IPS DF 6.9 (cell line): Measurements from ENCODE around the gene SLC38A9.
"Not testable (repeated sequence)": the region's sequence is repeated elsewhere in the genome, so short reads cannot be mapped to it uniquely, and the experiment has no call there.

Source experiments
- DNase-seq: peaks from one replicate; pipeline ENCODE4 v3.0.0-alpha.2; 2013; ENCODE audit warnings: low read depth, low spot score
- H3K27ac ChIP-seq: one replicate; pipeline ENCODE4 v1.5.1; 2013; ENCODE audit warnings: low read length, control low read depth
- H3K27me3 ChIP-seq: 2 replicates; pipeline ENCODE4 v1.6.1; 2013; ENCODE audit warnings: mild to moderate bottlenecking, low read length; ENCODE audit not compliant: control insufficient read depth, insufficient read depth
- H3K36me3 ChIP-seq: 2 replicates; pipeline ENCODE4 v1.6.1; 2013; ENCODE audit warnings: low read length; ENCODE audit not compliant: control insufficient read depth, insufficient read depth
- H3K4me1 ChIP-seq: 2 replicates; pipeline ENCODE4 v1.6.1; 2013; ENCODE audit warnings: low read length; ENCODE audit not compliant: control insufficient read depth, insufficient read depth
- H3K4me3 ChIP-seq: 2 replicates; pipeline ENCODE4 v1.5.1; 2013; ENCODE audit warnings: mild to moderate bottlenecking, low read length
- H3K9me3 ChIP-seq: 2 replicates; pipeline ENCODE4 v1.6.1; 2013; ENCODE audit warnings: low read length, inconsistent platforms; ENCODE audit not compliant: control insufficient read depth, insufficient read depth
- WGBS: extraction: QIAGEN DNeasy Blood & Tissue Kit; methylation state at CpG from one replicate; pipeline ENCODE4 v1.1.7; 2013; ENCODE audit warnings: mixed read lengths, missing lambda C conversion rate; ENCODE audit not compliant: insufficient read length, insufficient coverage; 5-methylcytosine and 5-hydroxymethylcytosine counted together

SLC38A9 gene

DNA sequence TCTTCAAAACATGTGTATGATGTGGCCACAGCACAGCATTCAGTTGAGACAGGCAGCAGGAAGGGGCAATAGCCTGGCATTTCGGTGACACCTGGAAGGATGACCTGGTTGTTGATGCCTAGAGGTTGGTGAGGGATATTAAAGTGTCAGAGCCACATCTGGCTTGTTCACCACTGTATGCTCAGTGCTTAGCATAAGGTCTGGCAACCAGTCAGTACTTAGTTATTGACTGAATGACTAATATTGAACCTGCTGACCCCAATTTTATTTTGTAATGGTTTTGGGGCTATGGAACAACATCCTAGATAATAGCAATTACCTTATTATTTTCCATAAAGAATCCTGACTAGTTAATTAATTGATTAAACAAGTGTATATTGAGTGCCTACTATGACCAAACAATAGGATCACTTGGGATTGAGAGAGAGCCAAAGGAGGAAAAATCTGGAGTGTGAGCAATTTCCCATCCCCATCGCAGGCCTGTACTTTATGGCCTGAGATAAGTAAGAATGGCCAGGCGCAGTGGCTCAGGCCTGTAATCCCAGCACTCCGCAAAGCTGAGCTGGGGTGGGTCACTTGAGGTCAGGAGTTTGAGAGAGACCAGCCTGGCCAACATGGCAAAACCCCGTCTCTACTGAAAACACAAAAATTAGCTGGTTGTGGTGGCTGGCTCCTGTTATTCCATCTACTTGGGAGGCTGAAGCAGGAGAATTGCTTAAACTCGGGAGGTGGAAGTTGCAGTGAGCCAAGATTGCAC is 91.9 kb downstream of the SLC38A9 start:
- H3K9me3 ChIP-seq = no peaks in the 10 kb centered on the region
- no peak overlapping the region for H3K4me3 ChIP-seq
- no peak overlapping the region for H3K27ac ChIP-seq
- no peaks in the 10 kb centered on the region; the same call in 1 of the 2 replicates for H3K36me3 ChIP-seq
- no peaks in the 10 kb centered on the region for H3K27me3 ChIP-seq
- no CpG with 5 or more reads among the region's 6 CpGs for WGBS
- H3K4me1 ChIP-seq = no peaks in the 10 kb centered on the region
- DNase-seq = no peak

DNA sequence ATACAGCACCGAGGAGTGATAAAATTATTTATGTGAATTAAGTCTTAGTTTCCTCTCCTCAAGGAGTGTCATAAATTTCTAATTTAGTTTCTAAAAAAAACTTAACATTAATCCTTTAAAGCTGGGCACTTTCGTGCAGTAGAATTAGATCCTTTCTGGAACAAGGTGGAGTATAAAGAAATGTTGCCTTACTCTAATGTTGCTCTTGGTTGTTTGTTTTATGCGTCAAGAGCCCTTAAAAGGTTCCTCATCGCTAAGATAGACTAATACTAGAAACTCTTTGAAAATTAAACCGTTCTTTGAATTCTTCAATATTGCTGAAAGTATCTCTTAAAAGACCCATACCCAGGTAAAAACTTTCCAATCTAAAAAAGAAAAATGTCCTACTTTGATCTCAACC is 93.8 kb downstream of the SLC38A9 start:
- no CpG with 5 or more reads among the region's 5 CpGs for WGBS
- Histone ChIP-seq H3K27me3 (no peaks in the 10 kb centered on the region), H3K27ac (no peak overlapping the region), H3K4me1 (no peaks in the 10 kb centered on the region), H3K4me3 (no peak overlapping the region), H3K9me3 (no peaks in the 10 kb centered on the region), H3K36me3 (peaks cover 3% of the 10 kb centered on the region; the same call in 1 of the 2 replicates)
- no peak for DNase-seq

GRCh38 chr5:55613112-55613868 is 98.8 kb downstream of the SLC38A9 start:
- WGBS = no CpG with 5 or more reads among the region's 39 CpGs
- Histone ChIP-seq H3K4me3 (no peak overlapping the region), H3K36me3 (0 out of 2 replicates have a peak, but pooled peaks cover 6% of the 10 kb centered on the region), H3K27me3 (no peaks in the 10 kb centered on the region), H3K4me1 (no peaks in the 10 kb centered on the region), H3K9me3 (no peaks in the 10 kb centered on the region), H3K27ac (no peak overlapping the region)
- DNase-seq = no peak

DNA sequence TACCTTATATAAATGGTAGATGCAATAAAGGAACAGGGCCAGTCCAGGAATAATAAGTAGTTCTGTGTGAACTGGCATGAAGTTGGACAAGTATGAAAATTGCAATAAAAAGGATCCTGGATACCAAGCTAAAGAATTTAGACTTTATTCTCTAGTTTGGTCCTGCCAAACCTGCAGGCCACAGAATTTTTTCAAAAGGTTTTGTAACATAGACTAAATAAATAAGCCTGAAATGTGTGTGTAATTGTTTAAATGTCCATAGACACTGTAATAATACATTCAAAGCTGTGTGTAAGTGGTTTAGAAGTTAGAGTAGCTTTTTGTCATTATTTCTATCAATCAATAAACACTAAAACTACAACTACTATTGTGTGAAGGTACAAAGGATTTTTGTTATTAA is 101.6 kb downstream of the SLC38A9 start:
- Histone ChIP-seq H3K27me3 (no peaks in the 10 kb centered on the region), H3K27ac (no peak overlapping the region), H3K4me1 (no peaks in the 10 kb centered on the region), H3K36me3 (0 out of 2 replicates have a peak, but pooled peaks cover 6% of the 10 kb centered on the region), H3K9me3 (no peaks in the 10 kb centered on the region), H3K4me3 (no peak overlapping the region)
- DNase-seq = no peak

- no peak for DNase-seq
- no peak overlapping the region for H3K4me3 ChIP-seq
- no peaks in the 10 kb centered on the region for H3K4me1 ChIP-seq
- H3K36me3 ChIP-seq = 0 out of 2 replicates have a peak, but pooled peaks cover 6% of the 10 kb centered on the region
- no peaks in the 10 kb centered on the region for H3K9me3 ChIP-seq
- no peak overlapping the region for H3K27ac ChIP-seq
- H3K27me3 ChIP-seq = no peaks in the 10 kb centered on the region
- no CpG with 5 or more reads among the region's 1 CpG for WGBS
These were observed 102.7 kb downstream of the SLC38A9 start for GRCh38 chr5:55609413-55609812.

DNA sequence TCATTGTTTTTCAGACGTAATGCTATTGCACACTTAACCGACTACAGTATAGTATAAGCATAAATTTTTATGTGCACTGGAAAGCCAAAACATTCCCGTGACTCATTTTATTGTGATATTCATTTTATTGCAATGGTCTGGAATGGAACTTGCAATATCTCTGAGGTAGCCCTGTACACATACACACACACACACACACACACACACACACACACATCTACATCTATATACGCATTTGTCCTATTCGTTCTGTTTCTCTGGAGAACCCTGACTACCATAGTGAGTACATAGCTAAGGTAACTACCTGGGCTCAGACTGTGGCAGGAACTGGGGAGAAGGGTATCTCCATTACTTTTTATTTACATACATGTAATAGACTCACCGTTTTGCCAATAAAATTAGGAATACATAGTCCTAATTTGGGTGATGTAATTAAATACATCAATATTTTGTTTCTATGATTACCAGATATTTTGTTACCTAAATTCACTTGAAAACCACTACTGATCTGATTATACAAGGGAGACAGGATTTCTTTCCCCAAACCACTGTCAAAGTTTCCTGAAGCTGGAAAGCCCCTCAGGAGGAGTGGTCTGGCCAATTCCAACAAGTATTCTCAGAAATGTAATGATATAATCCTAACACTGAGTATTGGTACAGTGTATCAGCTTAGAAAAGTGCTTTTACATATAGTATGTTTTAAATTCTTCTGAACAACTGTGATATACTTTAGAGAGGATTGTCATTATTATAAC is 103.4 kb downstream of the SLC38A9 start:
- Histone ChIP-seq H3K27ac (no peak overlapping the region), H3K27me3 (no peaks in the 10 kb centered on the region), H3K4me3 (no peak overlapping the region), H3K4me1 (no peaks in the 10 kb centered on the region), H3K9me3 (no peaks in the 10 kb centered on the region), H3K36me3 (0 out of 2 replicates have a peak, but pooled peaks cover 6% of the 10 kb centered on the region)
- no CpG with 5 or more reads among the region's 6 CpGs for WGBS
- DNase-seq = no peak

GRCh38 chr5:55607309-55607708 is 104.8 kb downstream of the SLC38A9 start:
- not testable (repeated sequence) for H3K36me3 ChIP-seq, H3K27me3 ChIP-seq, DNase-seq, H3K4me3 ChIP-seq, H3K9me3 ChIP-seq, H3K27ac ChIP-seq, H3K4me1 ChIP-seq
- no CpG with 5 or more reads among the region's 5 CpGs for WGBS

GRCh38 chr5:55604611-55605067 is 107.5 kb downstream of the SLC38A9 start:
- H3K4me3 ChIP-seq = no peak overlapping the region
- H3K36me3 ChIP-seq = no peaks in the 10 kb centered on the region
- no CpG with 5 or more reads among the region's 7 CpGs for WGBS
- H3K27me3 ChIP-seq = no peaks in the 10 kb centered on the region
- no peaks in the 10 kb centered on the region for H3K4me1 ChIP-seq
- no peaks in the 10 kb centered on the region for H3K9me3 ChIP-seq
- no peak for DNase-seq
- no peak overlapping the region for H3K27ac ChIP-seq

DNA sequence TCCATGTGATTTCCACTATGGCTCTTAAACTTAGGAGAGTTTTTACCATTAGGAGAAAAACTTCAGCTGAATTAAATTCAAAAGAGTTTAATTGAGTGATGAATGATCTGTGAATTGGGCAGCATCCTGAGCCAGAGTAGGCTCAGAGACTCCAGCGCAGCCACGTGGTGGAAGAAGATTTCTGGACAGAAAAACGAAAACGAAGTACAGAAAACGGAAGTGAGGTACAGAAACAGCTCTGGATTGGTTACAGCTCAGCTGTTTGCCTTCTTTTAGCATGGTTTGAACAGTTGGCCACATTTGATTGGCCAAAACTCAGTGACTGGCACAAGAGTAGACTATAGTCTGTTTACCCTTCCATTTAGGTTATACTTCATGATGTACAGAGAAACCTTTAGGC is 108.2 kb downstream of the SLC38A9 start:
- WGBS = no CpG with 5 or more reads among the region's 5 CpGs
- no peak for DNase-seq
- H3K27me3 ChIP-seq = no peaks in the 10 kb centered on the region
- H3K4me3 ChIP-seq = no peak overlapping the region
- H3K4me1 ChIP-seq = no peaks in the 10 kb centered on the region
- no peak overlapping the region for H3K27ac ChIP-seq
- H3K36me3 ChIP-seq = no peaks in the 10 kb centered on the region
- H3K9me3 ChIP-seq = no peaks in the 10 kb centered on the region

- Histone ChIP-seq H3K27me3 (no peaks in the 10 kb centered on the region), H3K36me3 (no peaks in the 10 kb centered on the region), H3K4me3 (no peak overlapping the region), H3K4me1 (no peaks in the 10 kb centered on the region), H3K27ac (no peak overlapping the region), H3K9me3 (no peaks in the 10 kb centered on the region)
- no CpG with 5 or more reads among the region's 1 CpG for WGBS
- no peak for DNase-seq
These were observed 110.5 kb downstream of the SLC38A9 start for GRCh38 chr5:55601628-55602027.
